K562 (cell line): Measurements from ENCODE around the gene SLC25A48. TPM values are rescaled to one million over a fixed set of nuclear protein-coding genes. Genes with fewer than 3 reads are reported as not detected.
A peak's percentile ranks its signal among the peaks of the same experiment; 100 is the strongest.

Source experiments
- BCOR ChIP-seq: fragments of 450-650 bp; IDR thresholded peaks from 2 replicates; pipeline ENCODE4 v1.6.1; 2016
- KDM5B ChIP-seq: fragments of 200-600 bp; sonication (generic); IDR thresholded peaks from 2 replicates; pipeline ENCODE4 v1.6.1; 2012; ENCODE audit warnings: low read depth, mild to moderate bottlenecking, moderate library complexity, low read length, control low read depth, inconsistent platforms; ENCODE audit not compliant: insufficient replicate concordance
- MYBL2 ChIP-seq, 2 experiments: fragments of 450-650 bp in 1 of 2; sonication (generic) in 1 of 2; formaldehyde crosslinking in 1 of 2; IDR thresholded peaks; 2 replicates each; pipeline versions ENCODE4 v1.6.1 to v1.8.1; 2017 to 2022; ENCODE audit warnings: borderline replicate concordance in 1 of 2, inconsistent platforms in 1 of 2, low read depth in 1 of 2, mild to moderate bottlenecking in 1 of 2, missing genetic modification reagents in 1 of 2, moderate library complexity in 1 of 2
- NFIC ChIP-seq: fragments of 450-650 bp; IDR thresholded peaks from 2 replicates; pipeline ENCODE4 v1.6.1; 2017; ENCODE audit warnings: mild to moderate bottlenecking, inconsistent platforms
- RBM25 ChIP-seq: fragments of 200-400 bp; formaldehyde crosslinking; IDR thresholded peaks from 2 replicates; pipeline ENCODE4 v1.6.1; 2018; ENCODE audit warnings: low read length, low read depth, moderate library complexity; ENCODE audit not compliant: severe bottlenecking
- ZNF133 ChIP-seq: fragments of 250-450 bp; sonication (Bioruptor Pico); IDR thresholded peaks from 2 replicates; pipeline ENCODE4 v1.4.0; 2020; ENCODE audit warnings: mild to moderate bottlenecking
- ZNF23 ChIP-seq: fragments of 250-450 bp; sonication (Bioruptor Pico); IDR thresholded peaks from 2 replicates; pipeline ENCODE4 v1.4.0; 2020; ENCODE audit warnings: mild to moderate bottlenecking
- ZZZ3 ChIP-seq: fragments of 450-650 bp; IDR thresholded peaks from 2 replicates; pipeline ENCODE4 v1.6.1; 2016; ENCODE audit warnings: antibody characterized with exemption, mild to moderate bottlenecking, moderate library complexity
- polyA plus RNA-seq, 8 experiments: library from polyadenylated mRNA; depleted of rRNA in 4 of 8; stranded (reverse) in 5 of 8; unstranded in 3 of 8; fragments of >200 nt; fragmentation: Nextera tagmentation in 2 of 8; fragmentation: Illumina TruSeq in 1 of 8; extraction: Ambion mirVana in 2 of 8; extraction: Trizol in 1 of 8; gene quantifications; 2 replicates each; pipeline versions ENCODE4 v1.2.1 to v1.2.3, GENCODE V29; 2011 to 2014; ENCODE audit warnings: inconsistent platforms in 1 of 8, missing spikeins in 1 of 8
- total RNA-seq, 7 experiments: library from RNA; depleted of rRNA in 6 of 7; stranded (reverse); fragments of >200 nt in 6 of 7; fragmentation: Illumina TruSeq in 2 of 7; extraction: Trizol in 2 of 7; gene quantifications; 2 replicates each; pipeline versions ENCODE4 v1.2.1 to v1.2.3, GENCODE V29; 2011 to 2021; ENCODE audit warnings: low replicate concordance in 1 of 7
- TF ChIP-seq, protein P1 (sequence below), 2 experiments: fragments of 450-650 bp; formaldehyde crosslinking in 1 of 2; IDR thresholded peaks; 2 replicates each; pipeline versions ENCODE4 v1.4.0 to v1.6.1; 2014 to 2020; ENCODE audit warnings: mild to moderate bottlenecking in 2 of 2, borderline replicate concordance in 1 of 2, low read depth in 1 of 2
- TF ChIP-seq, protein P2 (sequence below): sonication (generic); formaldehyde crosslinking; IDR thresholded peaks from 2 replicates; pipeline ENCODE4 v1.8.0; 2022; ENCODE audit warnings: missing genetic modification reagents, mild to moderate bottlenecking, moderate library complexity, borderline replicate concordance
- TF ChIP-seq, protein P3 (sequence below): fragments of 450-650 bp; formaldehyde crosslinking; IDR thresholded peaks from 2 replicates; pipeline ENCODE4 v1.4.0; 2020; ENCODE audit warnings: mild to moderate bottlenecking, moderate library complexity
- TF ChIP-seq, protein P4 (sequence below): IDR thresholded peaks from 2 replicates; pipeline ENCODE4 v1.6.1; 2011; ENCODE audit warnings: borderline replicate concordance, low read depth, mild to moderate bottlenecking, moderate library complexity, low read length; ENCODE audit not compliant: insufficient read depth, poor library complexity, severe bottlenecking

The SLC25A48 gene
- total and polyA plus RNA-seq, 9 of the 15 experiments (the other 6 are each of a cell fraction or from before 2014, with no cell fraction given), result 0.08 to 0.35 (median 0.23) TPM; not detected in 1

DNA sequence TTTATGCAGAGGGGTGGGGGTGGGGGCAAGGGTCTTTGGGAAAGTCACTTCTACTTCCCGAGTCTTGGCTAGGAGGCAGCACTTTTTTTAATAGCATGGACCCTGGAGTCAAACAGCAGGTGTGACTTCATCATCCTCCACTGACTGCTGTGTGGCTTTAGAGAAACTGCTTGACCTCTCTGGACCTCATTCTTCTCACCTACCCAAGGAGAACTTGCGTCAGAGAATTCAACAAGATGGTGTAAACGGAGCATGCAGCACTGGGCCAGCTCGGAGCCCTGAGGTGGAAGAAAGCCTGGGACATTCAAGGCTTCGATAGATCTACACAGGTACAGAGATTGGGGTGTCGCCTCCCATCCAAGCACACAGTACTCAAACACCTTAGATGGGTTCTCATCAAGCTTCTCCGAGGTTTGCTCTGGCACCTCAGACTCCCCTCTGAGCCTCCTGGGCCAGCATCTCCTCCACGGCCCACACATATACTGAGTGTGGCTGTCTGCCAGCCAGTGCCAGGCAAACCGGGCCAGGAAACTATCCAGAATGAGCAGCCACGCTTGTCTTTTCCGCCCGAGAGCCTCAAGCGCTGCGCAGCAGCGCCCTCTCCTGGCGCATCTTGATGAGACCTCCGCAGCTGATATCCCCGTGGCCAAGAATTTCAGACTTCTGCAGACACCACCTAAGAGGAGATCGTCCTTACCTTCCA is 4.6 kb upstream of the SLC25A48 start (continued):
- TF ChIP-seq, protein P1, sequence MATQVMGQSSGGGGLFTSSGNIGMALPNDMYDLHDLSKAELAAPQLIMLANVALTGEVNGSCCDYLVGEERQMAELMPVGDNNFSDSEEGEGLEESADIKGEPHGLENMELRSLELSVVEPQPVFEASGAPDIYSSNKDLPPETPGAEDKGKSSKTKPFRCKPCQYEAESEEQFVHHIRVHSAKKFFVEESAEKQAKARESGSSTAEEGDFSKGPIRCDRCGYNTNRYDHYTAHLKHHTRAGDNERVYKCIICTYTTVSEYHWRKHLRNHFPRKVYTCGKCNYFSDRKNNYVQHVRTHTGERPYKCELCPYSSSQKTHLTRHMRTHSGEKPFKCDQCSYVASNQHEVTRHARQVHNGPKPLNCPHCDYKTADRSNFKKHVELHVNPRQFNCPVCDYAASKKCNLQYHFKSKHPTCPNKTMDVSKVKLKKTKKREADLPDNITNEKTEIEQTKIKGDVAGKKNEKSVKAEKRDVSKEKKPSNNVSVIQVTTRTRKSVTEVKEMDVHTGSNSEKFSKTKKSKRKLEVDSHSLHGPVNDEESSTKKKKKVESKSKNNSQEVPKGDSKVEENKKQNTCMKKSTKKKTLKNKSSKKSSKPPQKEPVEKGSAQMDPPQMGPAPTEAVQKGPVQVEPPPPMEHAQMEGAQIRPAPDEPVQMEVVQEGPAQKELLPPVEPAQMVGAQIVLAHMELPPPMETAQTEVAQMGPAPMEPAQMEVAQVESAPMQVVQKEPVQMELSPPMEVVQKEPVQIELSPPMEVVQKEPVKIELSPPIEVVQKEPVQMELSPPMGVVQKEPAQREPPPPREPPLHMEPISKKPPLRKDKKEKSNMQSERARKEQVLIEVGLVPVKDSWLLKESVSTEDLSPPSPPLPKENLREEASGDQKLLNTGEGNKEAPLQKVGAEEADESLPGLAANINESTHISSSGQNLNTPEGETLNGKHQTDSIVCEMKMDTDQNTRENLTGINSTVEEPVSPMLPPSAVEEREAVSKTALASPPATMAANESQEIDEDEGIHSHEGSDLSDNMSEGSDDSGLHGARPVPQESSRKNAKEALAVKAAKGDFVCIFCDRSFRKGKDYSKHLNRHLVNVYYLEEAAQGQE (IDR thresholded peaks at IDR 0.05; ENCODE audit: borderline replicate concordance), result peak; percentile 61; the same call in 1 of the 2 replicates
- TF ChIP-seq, protein P1 (CRISPR knock-in tag; IDR thresholded peaks at IDR 0.05; ENCODE audit: low read depth), result no peak
- TF ChIP-seq RBM25 (peak; percentile 94), NFIC (peak; percentile 8; the same call in 1 of the 2 replicates), ZZZ3 (no peak), ZNF23 (CRISPR knock-in tag) (no peak), BCOR (peak; percentile 67; the same call in 1 of the 2 replicates), KDM5B (no peak), ZNF133 (no peak), MYBL2 (IDR thresholded peaks at IDR 0.05; ENCODE audit: low read depth) (no peak), MYBL2 (CRISPR knock-in tag; IDR thresholded peaks at IDR 0.05; ENCODE audit: borderline replicate concordance) (no peak)
- TF ChIP-seq, protein P2, sequence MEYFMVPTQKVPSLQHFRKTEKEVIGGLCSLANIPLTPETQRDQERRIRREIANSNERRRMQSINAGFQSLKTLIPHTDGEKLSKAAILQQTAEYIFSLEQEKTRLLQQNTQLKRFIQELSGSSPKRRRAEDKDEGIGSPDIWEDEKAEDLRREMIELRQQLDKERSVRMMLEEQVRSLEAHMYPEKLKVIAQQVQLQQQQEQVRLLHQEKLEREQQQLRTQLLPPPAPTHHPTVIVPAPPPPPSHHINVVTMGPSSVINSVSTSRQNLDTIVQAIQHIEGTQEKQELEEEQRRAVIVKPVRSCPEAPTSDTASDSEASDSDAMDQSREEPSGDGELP (CRISPR knock-in tag), result peak; percentile 62; the same call in 1 of the 2 replicates
- TF ChIP-seq, protein P3, sequence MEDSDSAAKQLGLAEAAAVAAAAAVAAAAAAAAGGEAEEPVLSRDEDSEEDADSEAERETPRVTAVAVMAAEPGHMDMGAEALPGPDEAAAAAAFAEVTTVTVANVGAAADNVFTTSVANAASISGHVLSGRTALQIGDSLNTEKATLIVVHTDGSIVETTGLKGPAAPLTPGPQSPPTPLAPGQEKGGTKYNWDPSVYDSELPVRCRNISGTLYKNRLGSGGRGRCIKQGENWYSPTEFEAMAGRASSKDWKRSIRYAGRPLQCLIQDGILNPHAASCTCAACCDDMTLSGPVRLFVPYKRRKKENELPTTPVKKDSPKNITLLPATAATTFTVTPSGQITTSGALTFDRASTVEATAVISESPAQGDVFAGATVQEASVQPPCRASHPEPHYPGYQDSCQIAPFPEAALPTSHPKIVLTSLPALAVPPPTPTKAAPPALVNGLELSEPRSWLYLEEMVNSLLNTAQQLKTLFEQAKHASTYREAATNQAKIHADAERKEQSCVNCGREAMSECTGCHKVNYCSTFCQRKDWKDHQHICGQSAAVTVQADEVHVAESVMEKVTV (CRISPR knock-in tag), result peak; percentile 51
- TF ChIP-seq, protein P4, sequence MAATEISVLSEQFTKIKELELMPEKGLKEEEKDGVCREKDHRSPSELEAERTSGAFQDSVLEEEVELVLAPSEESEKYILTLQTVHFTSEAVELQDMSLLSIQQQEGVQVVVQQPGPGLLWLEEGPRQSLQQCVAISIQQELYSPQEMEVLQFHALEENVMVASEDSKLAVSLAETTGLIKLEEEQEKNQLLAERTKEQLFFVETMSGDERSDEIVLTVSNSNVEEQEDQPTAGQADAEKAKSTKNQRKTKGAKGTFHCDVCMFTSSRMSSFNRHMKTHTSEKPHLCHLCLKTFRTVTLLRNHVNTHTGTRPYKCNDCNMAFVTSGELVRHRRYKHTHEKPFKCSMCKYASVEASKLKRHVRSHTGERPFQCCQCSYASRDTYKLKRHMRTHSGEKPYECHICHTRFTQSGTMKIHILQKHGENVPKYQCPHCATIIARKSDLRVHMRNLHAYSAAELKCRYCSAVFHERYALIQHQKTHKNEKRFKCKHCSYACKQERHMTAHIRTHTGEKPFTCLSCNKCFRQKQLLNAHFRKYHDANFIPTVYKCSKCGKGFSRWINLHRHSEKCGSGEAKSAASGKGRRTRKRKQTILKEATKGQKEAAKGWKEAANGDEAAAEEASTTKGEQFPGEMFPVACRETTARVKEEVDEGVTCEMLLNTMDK, result peak; percentile 9
